Mammary epithelial cell (primary cell): Measurements from ENCODE around the gene CCDC7.

ENCODE experiments used
- EZH2 ChIP-seq: IDR thresholded peaks from 2 replicates; pipeline ENCODE4 v1.6.1; 2012; ENCODE audit warnings: low read length, inconsistent platforms, borderline replicate concordance
- TF ChIP-seq, protein P1 (sequence below), 2 donors: IDR thresholded peaks in 1 of 2; conservative IDR thresholded peaks in 1 of 2; 2 replicates each; pipeline ENCODE4 v1.5.1; 2011 to 2012; ENCODE audit warnings: inconsistent platforms in 2 of 2, low read length in 2 of 2, mild to moderate bottlenecking in 2 of 2, control low read depth in 1 of 2, low read depth in 1 of 2; ENCODE audit not compliant: insufficient read depth in 1 of 2; ENCODE audit errors: extremely low read depth in 1 of 2

DNA sequence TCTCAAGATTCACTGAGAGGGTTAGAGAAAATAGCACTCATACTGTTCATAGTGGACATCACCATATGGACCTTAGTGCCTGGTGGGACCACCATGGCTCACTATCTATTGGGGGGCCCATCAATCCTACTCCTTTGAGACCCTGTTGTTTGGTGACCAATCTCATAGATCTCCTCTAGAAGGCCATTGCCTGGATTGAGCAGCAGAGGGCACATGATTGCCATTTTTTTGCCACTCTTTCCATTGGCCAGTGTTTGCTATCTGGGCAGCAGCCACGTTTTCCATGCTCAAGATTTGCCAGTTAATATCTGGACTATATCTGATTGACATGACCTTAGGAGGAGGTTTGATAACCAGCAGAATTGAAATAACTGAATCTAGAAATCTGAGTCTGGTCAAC is 267.6 kb downstream of the CCDC7 start:
- TF ChIP-seq, protein P1, sequence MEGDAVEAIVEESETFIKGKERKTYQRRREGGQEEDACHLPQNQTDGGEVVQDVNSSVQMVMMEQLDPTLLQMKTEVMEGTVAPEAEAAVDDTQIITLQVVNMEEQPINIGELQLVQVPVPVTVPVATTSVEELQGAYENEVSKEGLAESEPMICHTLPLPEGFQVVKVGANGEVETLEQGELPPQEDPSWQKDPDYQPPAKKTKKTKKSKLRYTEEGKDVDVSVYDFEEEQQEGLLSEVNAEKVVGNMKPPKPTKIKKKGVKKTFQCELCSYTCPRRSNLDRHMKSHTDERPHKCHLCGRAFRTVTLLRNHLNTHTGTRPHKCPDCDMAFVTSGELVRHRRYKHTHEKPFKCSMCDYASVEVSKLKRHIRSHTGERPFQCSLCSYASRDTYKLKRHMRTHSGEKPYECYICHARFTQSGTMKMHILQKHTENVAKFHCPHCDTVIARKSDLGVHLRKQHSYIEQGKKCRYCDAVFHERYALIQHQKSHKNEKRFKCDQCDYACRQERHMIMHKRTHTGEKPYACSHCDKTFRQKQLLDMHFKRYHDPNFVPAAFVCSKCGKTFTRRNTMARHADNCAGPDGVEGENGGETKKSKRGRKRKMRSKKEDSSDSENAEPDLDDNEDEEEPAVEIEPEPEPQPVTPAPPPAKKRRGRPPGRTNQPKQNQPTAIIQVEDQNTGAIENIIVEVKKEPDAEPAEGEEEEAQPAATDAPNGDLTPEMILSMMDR (conservative IDR thresholded peaks at IDR 0.05 in 1 of 2, IDR thresholded peaks at IDR 0.05 in 1 of 2; ENCODE audit: extremely low read depth in 1 of 2, insufficient read depth in 1 of 2, low read depth in 1 of 2, low read length in 2 of 2): peak; percentile 26 to 51
- TF ChIP-seq EZH2: no peak
